ENCODE data around the gene TBX5.

TBX5 gene

GRCh38 chr12:114405519-114406271 is at the start of gene TBX5:
TSS of gene TBX5 (minus strand) at chr12:114406144. CDS start at chr12:114403898, 2,246 bp downstream.
- intact Hi-C loops (cut with micrococcal nuclease): no loop called here
- Mint-ChIP-seq H3K36me3 (ENCODE audit: low read depth) (no peaks in the 10 kb centered on the region), H3K9me3 (no peaks in the 10 kb centered on the region), H3K27ac (no peak within 1 kb of the TSS), H3K4me3 (no peak within 1 kb of the TSS), H3K27me3 (peaks cover 94% of the 10 kb centered on the region), H3K4me1 (ENCODE audit: low read depth) (peaks cover 5% of the 10 kb centered on the region)

- intact Hi-C loops (cut with micrococcal nuclease): no loop called here
- Mint-ChIP-seq H3K4me1 (ENCODE audit: low read depth) (no peaks in the 10 kb centered on the region), H3K27ac (no peak overlapping the region), H3K36me3 (ENCODE audit: low read depth) (no peaks in the 10 kb centered on the region), H3K27me3 (peaks cover 61% of the 10 kb centered on the region), H3K4me3 (no peak overlapping the region), H3K9me3 (no peaks in the 10 kb centered on the region)
Observed at GRCh38 chr12:114451657-114452056, 45.7 kb upstream of the TBX5 start.

- Mint-ChIP-seq H3K4me3 (no peak overlapping the region), H3K27me3 (peaks cover 70% of the 10 kb centered on the region)
- intact Hi-C loops (cut with micrococcal nuclease): no loop called here
Observed at GRCh38 chr12:114450515-114451300, 44.8 kb upstream of the TBX5 start.

GRCh38 chr12:114450019-114450418 is 44.1 kb upstream of the TBX5 start:
- Mint-ChIP-seq H3K36me3 (ENCODE audit: low read depth) (no peaks in the 10 kb centered on the region), H3K27me3 (peaks cover 76% of the 10 kb centered on the region), H3K4me1 (ENCODE audit: low read depth) (no peaks in the 10 kb centered on the region), H3K4me3 (no peak overlapping the region), H3K9me3 (no peaks in the 10 kb centered on the region), H3K27ac (no peak overlapping the region)
- intact Hi-C loops (cut with micrococcal nuclease): no loop called here

More at GRCh38 chr12:114450515-114451300, 44.8 kb upstream of the TBX5 start:
- Mint-ChIP-seq H3K36me3 (ENCODE audit: low read depth) (no peaks in the 10 kb centered on the region), H3K27ac (no peak overlapping the region), H3K4me1 (ENCODE audit: low read depth) (no peaks in the 10 kb centered on the region), H3K9me3 (no peaks in the 10 kb centered on the region)

- H3K27me3 Mint-ChIP-seq: peaks cover 85% of the 10 kb centered on the region
- H3K4me1 Mint-ChIP-seq (ENCODE audit: low read depth): no peaks in the 10 kb centered on the region
- intact Hi-C loops (cut with micrococcal nuclease): no loop called here
Observed at GRCh38 chr12:114448618-114448933, 42.6 kb upstream of the TBX5 start.

GRCh38 chr12:114447799-114448617 is 42.1 kb upstream of the TBX5 start:
- H3K4me3 Mint-ChIP-seq: no peak overlapping the region
- no peak overlapping the region for H3K27ac Mint-ChIP-seq
- intact Hi-C loops (cut with micrococcal nuclease): no loop called here
- H3K4me1 Mint-ChIP-seq (ENCODE audit: low read depth): no peaks in the 10 kb centered on the region
- no peaks in the 10 kb centered on the region for H3K9me3 Mint-ChIP-seq
- H3K36me3 Mint-ChIP-seq (ENCODE audit: low read depth): no peaks in the 10 kb centered on the region
- peaks cover 91% of the 10 kb centered on the region for H3K27me3 Mint-ChIP-seq

More at GRCh38 chr12:114448618-114448933, 42.6 kb upstream of the TBX5 start:
- H3K36me3 Mint-ChIP-seq (ENCODE audit: low read depth): no peaks in the 10 kb centered on the region
- no peak overlapping the region for H3K4me3 Mint-ChIP-seq
- H3K27ac Mint-ChIP-seq: no peak overlapping the region
- H3K9me3 Mint-ChIP-seq: no peaks in the 10 kb centered on the region

- no peak overlapping the region for H3K27ac Mint-ChIP-seq
- H3K4me1 Mint-ChIP-seq (ENCODE audit: low read depth): no peaks in the 10 kb centered on the region
- intact Hi-C loops (cut with micrococcal nuclease): no loop called here
- H3K4me3 Mint-ChIP-seq: no peak overlapping the region
- no peaks in the 10 kb centered on the region for H3K9me3 Mint-ChIP-seq
- no peaks in the 10 kb centered on the region for H3K36me3 Mint-ChIP-seq (ENCODE audit: low read depth)
- peaks cover 91% of the 10 kb centered on the region for H3K27me3 Mint-ChIP-seq
Observed at GRCh38 chr12:114447274-114447716, 41.4 kb upstream of the TBX5 start.

GRCh38 chr12:114445401-114446323 is 39.7 kb upstream of the TBX5 start:
- no peaks in the 10 kb centered on the region for H3K36me3 Mint-ChIP-seq (ENCODE audit: low read depth)
- H3K27ac Mint-ChIP-seq: no peak overlapping the region
- no peak overlapping the region for H3K4me3 Mint-ChIP-seq
- intact Hi-C loops (cut with micrococcal nuclease): no loop called here
- H3K4me1 Mint-ChIP-seq (ENCODE audit: low read depth): no peaks in the 10 kb centered on the region
- no peaks in the 10 kb centered on the region for H3K9me3 Mint-ChIP-seq
- peaks cover 94% of the 10 kb centered on the region for H3K27me3 Mint-ChIP-seq

- H3K4me3 Mint-ChIP-seq: no peak overlapping the region
Observed at GRCh38 chr12:114444422-114445279, 38.7 kb upstream of the TBX5 start.

GRCh38 chr12:114443607-114444421 is 37.9 kb upstream of the TBX5 start:
- no peak overlapping the region for H3K27ac Mint-ChIP-seq
- H3K36me3 Mint-ChIP-seq (ENCODE audit: low read depth): no peaks in the 10 kb centered on the region
- H3K4me1 Mint-ChIP-seq (ENCODE audit: low read depth): no peaks in the 10 kb centered on the region
- no peaks in the 10 kb centered on the region for H3K9me3 Mint-ChIP-seq
- intact Hi-C loops (cut with micrococcal nuclease): no loop called here
- H3K27me3 Mint-ChIP-seq: peaks cover 96% of the 10 kb centered on the region
- no peak overlapping the region for H3K4me3 Mint-ChIP-seq

More at GRCh38 chr12:114444422-114445279, 38.7 kb upstream of the TBX5 start:
- Mint-ChIP-seq H3K27me3 (peaks cover 97% of the 10 kb centered on the region), H3K27ac (no peak overlapping the region), H3K9me3 (no peaks in the 10 kb centered on the region), H3K36me3 (ENCODE audit: low read depth) (no peaks in the 10 kb centered on the region), H3K4me1 (ENCODE audit: low read depth) (no peaks in the 10 kb centered on the region)
- intact Hi-C loops (cut with micrococcal nuclease): no loop called here

- H3K9me3 Mint-ChIP-seq: no peaks in the 10 kb centered on the region
- H3K27me3 Mint-ChIP-seq: peaks cover 97% of the 10 kb centered on the region
- H3K4me1 Mint-ChIP-seq (ENCODE audit: low read depth): no peaks in the 10 kb centered on the region
- no peak overlapping the region for H3K27ac Mint-ChIP-seq
- H3K36me3 Mint-ChIP-seq (ENCODE audit: low read depth): no peaks in the 10 kb centered on the region
- no peak overlapping the region for H3K4me3 Mint-ChIP-seq
- intact Hi-C loops (cut with micrococcal nuclease): no loop called here
Observed at GRCh38 chr12:114442578-114442977, 36.6 kb upstream of the TBX5 start.

- H3K4me1 Mint-ChIP-seq (ENCODE audit: low read depth): no peaks in the 10 kb centered on the region
- no peak overlapping the region for H3K27ac Mint-ChIP-seq
- H3K27me3 Mint-ChIP-seq: peaks cover 94% of the 10 kb centered on the region
- H3K9me3 Mint-ChIP-seq: no peaks in the 10 kb centered on the region
- H3K36me3 Mint-ChIP-seq (ENCODE audit: low read depth): no peaks in the 10 kb centered on the region
- intact Hi-C loops (cut with micrococcal nuclease): no loop called here
- H3K4me3 Mint-ChIP-seq: no peak overlapping the region
Observed at GRCh38 chr12:114441545-114441944, 35.6 kb upstream of the TBX5 start.

All from dendritic cell treated with granulocyte-macrophage colony-stimulating factor and Interleukin-4, amounts not matched to agents 40 ng/mL and 50 ng/mL, for 4 days (primary cell).